GM12873 (cell line): ENCODE data around the gene OR51B4.

ENCODE experiments used
- TF ChIP-seq, protein P1 (sequence below): IDR thresholded peaks from 2 replicates; pipeline ENCODE4 v1.5.1; 2012; ENCODE audit warnings: low read depth, mild to moderate bottlenecking, moderate library complexity, low read length, control low read depth; ENCODE audit not compliant: insufficient read depth; ENCODE audit errors: missing control alignments

Gene OR51B4

GRCh38 chr11:5289696-5290095 lies 12.1 kb downstream of the OR51B4 start:
- TF ChIP-seq, protein P1, sequence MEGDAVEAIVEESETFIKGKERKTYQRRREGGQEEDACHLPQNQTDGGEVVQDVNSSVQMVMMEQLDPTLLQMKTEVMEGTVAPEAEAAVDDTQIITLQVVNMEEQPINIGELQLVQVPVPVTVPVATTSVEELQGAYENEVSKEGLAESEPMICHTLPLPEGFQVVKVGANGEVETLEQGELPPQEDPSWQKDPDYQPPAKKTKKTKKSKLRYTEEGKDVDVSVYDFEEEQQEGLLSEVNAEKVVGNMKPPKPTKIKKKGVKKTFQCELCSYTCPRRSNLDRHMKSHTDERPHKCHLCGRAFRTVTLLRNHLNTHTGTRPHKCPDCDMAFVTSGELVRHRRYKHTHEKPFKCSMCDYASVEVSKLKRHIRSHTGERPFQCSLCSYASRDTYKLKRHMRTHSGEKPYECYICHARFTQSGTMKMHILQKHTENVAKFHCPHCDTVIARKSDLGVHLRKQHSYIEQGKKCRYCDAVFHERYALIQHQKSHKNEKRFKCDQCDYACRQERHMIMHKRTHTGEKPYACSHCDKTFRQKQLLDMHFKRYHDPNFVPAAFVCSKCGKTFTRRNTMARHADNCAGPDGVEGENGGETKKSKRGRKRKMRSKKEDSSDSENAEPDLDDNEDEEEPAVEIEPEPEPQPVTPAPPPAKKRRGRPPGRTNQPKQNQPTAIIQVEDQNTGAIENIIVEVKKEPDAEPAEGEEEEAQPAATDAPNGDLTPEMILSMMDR = no peak

DNA sequence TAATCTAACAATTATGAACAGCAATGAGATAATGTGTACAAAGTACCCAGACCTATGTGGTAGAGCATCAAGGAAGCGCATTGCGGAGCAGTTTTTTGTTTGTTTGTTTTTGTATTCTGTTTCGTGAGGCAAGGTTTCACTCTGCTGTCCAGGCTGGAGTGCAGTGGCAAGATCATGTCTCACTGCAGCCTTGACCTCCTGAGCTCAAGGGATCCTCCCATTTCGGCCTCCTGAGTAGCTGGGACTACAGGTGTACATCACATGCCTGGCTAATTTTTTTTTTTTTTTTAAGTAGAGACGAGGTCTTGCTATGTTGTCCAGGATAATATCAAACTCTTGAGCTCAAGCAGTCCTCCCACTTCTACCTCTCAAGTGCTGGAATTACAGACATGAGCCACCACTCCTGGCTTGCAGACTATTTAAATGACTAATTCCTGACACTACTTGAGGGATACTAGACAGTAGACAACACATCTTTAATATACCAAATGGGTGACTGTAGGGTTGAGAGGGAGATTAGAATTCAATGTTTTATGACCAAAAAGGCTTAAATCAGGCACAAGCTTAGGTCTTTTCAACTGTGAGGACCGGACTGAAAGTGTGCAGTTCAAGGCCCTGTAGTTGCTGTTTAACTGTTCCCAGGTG lies 12.7 kb downstream of the OR51B4 start:
- TF ChIP-seq, protein P1 = no peak

GRCh38 chr11:5288108-5288905 lies 13.4 kb downstream of the OR51B4 start:
- TF ChIP-seq, protein P1 = no peak

DNA sequence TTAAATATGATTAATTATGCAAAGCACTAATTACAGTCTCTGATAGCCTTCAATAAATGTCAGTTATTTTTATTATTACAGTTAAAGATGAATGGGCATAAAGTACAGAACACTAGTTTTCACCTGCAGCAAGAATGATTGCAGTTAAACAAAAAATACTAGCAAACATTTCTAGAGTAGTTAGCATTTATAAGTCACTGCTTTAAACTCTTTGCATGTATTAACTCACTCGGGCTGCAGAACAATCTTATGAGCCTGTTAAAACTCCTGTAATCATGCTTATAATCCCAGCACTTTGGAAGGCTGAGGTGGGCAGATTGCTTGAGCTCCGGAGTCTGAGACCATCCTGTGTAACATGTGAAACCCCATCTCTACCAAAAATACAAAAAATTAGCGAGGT lies 14.8 kb downstream of the OR51B4 start:
- TF ChIP-seq, protein P1 = no peak

GRCh38 chr11:5286351-5286750 lies 15.4 kb downstream of the OR51B4 start:
- TF ChIP-seq, protein P1 = no peak

DNA sequence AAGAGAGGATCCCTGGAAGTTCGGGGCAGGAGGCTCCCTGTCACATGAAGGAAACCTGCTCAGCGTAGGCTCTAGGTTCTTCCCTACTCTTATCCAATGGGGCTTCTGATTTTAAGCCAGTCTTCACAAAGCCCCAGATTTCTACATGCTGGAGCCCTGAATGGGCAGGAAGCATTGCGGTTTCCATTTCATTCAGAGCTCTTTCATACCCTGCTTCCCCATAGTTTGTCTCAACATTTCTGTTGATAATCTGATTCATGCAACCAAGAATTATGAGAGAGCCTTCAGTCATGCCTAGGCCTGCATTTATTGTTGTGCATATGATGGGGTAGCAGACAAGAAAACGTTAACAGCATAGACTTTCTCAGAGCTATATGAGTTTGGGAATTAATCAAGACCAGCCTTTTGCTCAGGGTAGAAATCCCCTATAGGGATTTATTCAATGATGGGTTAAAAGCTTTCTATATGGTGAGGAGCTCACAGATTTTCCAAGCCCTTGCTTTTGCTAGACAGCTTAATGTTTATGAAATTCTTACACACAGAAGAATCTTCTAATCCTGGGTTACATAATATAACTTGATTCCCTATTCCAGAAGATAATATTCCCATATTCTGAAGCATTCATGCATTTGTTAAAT lies 15.9 kb downstream of the OR51B4 start:
- TF ChIP-seq, protein P1 = no peak

- TF ChIP-seq, protein P1 = no peak
Observed at GRCh38 chr11:5284637-5285036, 17.1 kb downstream of the OR51B4 start.
